ENCODE results near the gene FMNL3. TPM values are rescaled to one million over a fixed set of nuclear protein-coding genes. Genes with fewer than 3 reads are reported as not detected.

The FMNL3 gene
- total RNA-seq, 1 experiment from 2014 or later = 12.1 TPM

GRCh38 chr12:49662998-49663843, 44.0 kb downstream of the FMNL3 start:
- in situ Hi-C loops (cut with HindIII; ENCODE audit: low sequenced_read_pairs) = no loop called here
- DNase-seq (ENCODE audit: low spot score) = no peak

- no peak for DNase-seq (ENCODE audit: low spot score)
- in situ Hi-C loops (cut with HindIII; ENCODE audit: low sequenced_read_pairs) = no loop called here
Observed at GRCh38 chr12:49661746-49662145, 45.5 kb downstream of the FMNL3 start.

GRCh38 chr12:49661191-49661590, 46.0 kb downstream of the FMNL3 start:
- in situ Hi-C loops (cut with HindIII; ENCODE audit: low sequenced_read_pairs) = no loop called here
- no peak for DNase-seq (ENCODE audit: low spot score)

GRCh38 chr12:49659753-49660152, 47.5 kb downstream of the FMNL3 start:
- DNase-seq (ENCODE audit: low spot score) = no peak
- in situ Hi-C loops (cut with HindIII; ENCODE audit: low sequenced_read_pairs) = no loop called here

- DNase-seq (ENCODE audit: low spot score) = no peak
- in situ Hi-C loops (cut with HindIII; ENCODE audit: low sequenced_read_pairs) = no loop called here
Observed at GRCh38 chr12:49658276-49658675, 48.9 kb downstream of the FMNL3 start.

- in situ Hi-C loops (cut with HindIII; ENCODE audit: low sequenced_read_pairs) = no loop called here
- no peak for DNase-seq (ENCODE audit: low spot score)
Observed at GRCh38 chr12:49655595-49656236, 51.5 kb downstream of the FMNL3 start.

- DNase-seq (ENCODE audit: low spot score) = no peak
- in situ Hi-C loops (cut with HindIII; ENCODE audit: low sequenced_read_pairs) = no loop called here
Observed at GRCh38 chr12:49654715-49655114, 52.5 kb downstream of the FMNL3 start.

- DNase-seq (ENCODE audit: low spot score) = no peak
Observed at GRCh38 chr12:49652921-49653520, 54.2 kb downstream of the FMNL3 start.

GRCh38 chr12:49651855-49652254, 55.4 kb downstream of the FMNL3 start:
- in situ Hi-C loops (cut with HindIII; ENCODE audit: low sequenced_read_pairs) = no loop called here
- DNase-seq (ENCODE audit: low spot score) = peak; percentile 49

More at GRCh38 chr12:49652921-49653520, 54.2 kb downstream of the FMNL3 start:
- in situ Hi-C loops (cut with HindIII; ENCODE audit: low sequenced_read_pairs) = no loop called here

- in situ Hi-C loops (cut with HindIII; ENCODE audit: low sequenced_read_pairs) = no loop called here
- DNase-seq (ENCODE audit: low spot score) = no peak
Observed at GRCh38 chr12:49649892-49650291, 57.3 kb downstream of the FMNL3 start.

- in situ Hi-C loops (cut with HindIII; ENCODE audit: low sequenced_read_pairs) = no loop called here
Observed at GRCh38 chr12:49649445-49649844, 57.8 kb downstream of the FMNL3 start.

GRCh38 chr12:49648712-49649003, 58.5 kb downstream of the FMNL3 start:
- in situ Hi-C loops (cut with HindIII; ENCODE audit: low sequenced_read_pairs) = no loop called here
- DNase-seq (ENCODE audit: low spot score) = no peak

More at GRCh38 chr12:49649445-49649844, 57.8 kb downstream of the FMNL3 start:
- no peak for DNase-seq (ENCODE audit: low spot score)

- DNase-seq (ENCODE audit: low spot score) = no peak
- in situ Hi-C loops (cut with HindIII; ENCODE audit: low sequenced_read_pairs) = no loop called here
Observed at GRCh38 chr12:49647827-49648711, 59.1 kb downstream of the FMNL3 start.

GRCh38 chr12:49646871-49647654, 60.1 kb downstream of the FMNL3 start:
- in situ Hi-C loops (cut with HindIII; ENCODE audit: low sequenced_read_pairs) = no loop called here
- DNase-seq (ENCODE audit: low spot score) = no peak

GRCh38 chr12:49646331-49646830, 60.8 kb downstream of the FMNL3 start:
- DNase-seq (ENCODE audit: low spot score) = no peak
- in situ Hi-C loops (cut with HindIII; ENCODE audit: low sequenced_read_pairs) = no loop called here

- in situ Hi-C loops (cut with HindIII; ENCODE audit: low sequenced_read_pairs) = no loop called here
- no peak for DNase-seq (ENCODE audit: low spot score)
Observed at GRCh38 chr12:49645146-49646039, 61.8 kb downstream of the FMNL3 start.

- in situ Hi-C loops (cut with HindIII; ENCODE audit: low sequenced_read_pairs) = no loop called here
- peak; percentile 87 for DNase-seq (ENCODE audit: low spot score)
Observed at GRCh38 chr12:49644620-49644994, 62.6 kb downstream of the FMNL3 start.

Measured in G401 (cell line).